ENCODE results near the gene DKK3.

DNA sequence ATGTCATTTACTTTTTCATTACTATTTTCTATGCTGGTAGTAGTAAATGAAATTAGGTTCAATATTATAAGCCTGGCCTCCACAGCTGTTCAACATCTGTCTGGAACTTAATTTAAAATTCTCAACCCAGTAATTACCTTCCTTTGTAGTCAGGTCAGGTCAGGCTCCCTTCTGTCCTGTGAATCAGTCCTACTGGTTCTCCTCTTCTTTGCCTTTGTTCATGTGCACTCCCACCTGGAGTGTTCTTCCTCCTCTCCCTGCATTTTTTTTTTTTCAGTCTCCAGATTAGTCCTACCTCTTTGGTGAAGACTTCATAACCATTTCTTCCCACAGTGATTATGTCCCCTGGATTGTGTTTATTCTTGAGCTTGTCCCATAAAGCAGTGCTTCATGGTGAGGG lies 67.9 kb downstream of the DKK3 start:
- TF ChIP-seq, protein P1, sequence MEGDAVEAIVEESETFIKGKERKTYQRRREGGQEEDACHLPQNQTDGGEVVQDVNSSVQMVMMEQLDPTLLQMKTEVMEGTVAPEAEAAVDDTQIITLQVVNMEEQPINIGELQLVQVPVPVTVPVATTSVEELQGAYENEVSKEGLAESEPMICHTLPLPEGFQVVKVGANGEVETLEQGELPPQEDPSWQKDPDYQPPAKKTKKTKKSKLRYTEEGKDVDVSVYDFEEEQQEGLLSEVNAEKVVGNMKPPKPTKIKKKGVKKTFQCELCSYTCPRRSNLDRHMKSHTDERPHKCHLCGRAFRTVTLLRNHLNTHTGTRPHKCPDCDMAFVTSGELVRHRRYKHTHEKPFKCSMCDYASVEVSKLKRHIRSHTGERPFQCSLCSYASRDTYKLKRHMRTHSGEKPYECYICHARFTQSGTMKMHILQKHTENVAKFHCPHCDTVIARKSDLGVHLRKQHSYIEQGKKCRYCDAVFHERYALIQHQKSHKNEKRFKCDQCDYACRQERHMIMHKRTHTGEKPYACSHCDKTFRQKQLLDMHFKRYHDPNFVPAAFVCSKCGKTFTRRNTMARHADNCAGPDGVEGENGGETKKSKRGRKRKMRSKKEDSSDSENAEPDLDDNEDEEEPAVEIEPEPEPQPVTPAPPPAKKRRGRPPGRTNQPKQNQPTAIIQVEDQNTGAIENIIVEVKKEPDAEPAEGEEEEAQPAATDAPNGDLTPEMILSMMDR (IDR thresholded peaks at IDR 0.05), result no peak
- no peak for TF ChIP-seq POLR2A (IDR thresholded peaks at IDR 0.05)

Data from right lobe of liver (tissue), 4 donors.